ENCODE results near the gene SLC43A1.

DNA sequence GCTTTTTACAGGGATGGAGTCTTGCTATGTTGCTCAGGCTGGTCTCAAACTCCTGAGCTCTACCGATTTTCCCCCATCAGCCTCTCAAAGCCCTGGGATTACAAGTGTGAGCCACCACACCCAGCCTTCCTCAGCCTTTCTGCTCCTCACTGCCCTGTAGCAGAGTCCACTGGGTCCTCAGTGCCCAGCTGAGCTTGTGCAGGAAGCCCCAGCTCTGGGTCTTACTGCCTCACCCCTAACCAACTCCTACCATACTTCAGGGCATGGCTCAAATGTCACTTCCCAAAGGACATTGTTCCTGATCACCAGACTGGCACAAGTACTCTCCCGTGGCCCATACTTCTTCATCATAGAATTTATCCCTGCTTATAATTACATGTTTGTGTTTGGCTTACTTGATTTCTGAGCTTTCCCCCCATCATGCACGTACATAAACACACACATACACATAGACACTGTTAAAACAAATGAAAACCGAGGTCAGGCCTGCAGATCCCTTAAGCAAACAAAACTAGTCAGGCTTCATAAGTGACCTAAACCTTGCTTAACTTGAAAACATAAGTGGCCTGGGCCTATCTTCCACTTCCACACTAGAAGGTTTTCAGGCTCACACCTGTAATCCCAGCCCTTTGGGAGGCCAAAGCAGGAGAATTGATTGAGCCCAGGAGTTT, 74.6 kb downstream of the SLC43A1 start:
- TF ChIP-seq, protein P1, sequence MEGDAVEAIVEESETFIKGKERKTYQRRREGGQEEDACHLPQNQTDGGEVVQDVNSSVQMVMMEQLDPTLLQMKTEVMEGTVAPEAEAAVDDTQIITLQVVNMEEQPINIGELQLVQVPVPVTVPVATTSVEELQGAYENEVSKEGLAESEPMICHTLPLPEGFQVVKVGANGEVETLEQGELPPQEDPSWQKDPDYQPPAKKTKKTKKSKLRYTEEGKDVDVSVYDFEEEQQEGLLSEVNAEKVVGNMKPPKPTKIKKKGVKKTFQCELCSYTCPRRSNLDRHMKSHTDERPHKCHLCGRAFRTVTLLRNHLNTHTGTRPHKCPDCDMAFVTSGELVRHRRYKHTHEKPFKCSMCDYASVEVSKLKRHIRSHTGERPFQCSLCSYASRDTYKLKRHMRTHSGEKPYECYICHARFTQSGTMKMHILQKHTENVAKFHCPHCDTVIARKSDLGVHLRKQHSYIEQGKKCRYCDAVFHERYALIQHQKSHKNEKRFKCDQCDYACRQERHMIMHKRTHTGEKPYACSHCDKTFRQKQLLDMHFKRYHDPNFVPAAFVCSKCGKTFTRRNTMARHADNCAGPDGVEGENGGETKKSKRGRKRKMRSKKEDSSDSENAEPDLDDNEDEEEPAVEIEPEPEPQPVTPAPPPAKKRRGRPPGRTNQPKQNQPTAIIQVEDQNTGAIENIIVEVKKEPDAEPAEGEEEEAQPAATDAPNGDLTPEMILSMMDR (IDR thresholded peaks at IDR 0.05), result no peak
- no peak for TF ChIP-seq POLR2A (IDR thresholded peaks at IDR 0.05)

All from esophagus squamous epithelium (tissue), 4 donors.